Measurements from ENCODE around the gene HDAC4. TPM values are rescaled to one million over a fixed set of nuclear protein-coding genes. Genes with fewer than 3 reads are reported as not detected.

The HDAC4 gene
- total RNA-seq, 1 experiment from 2014 or later: 40.1 TPM

- intact Hi-C loops (cut with micrococcal nuclease; ENCODE audit: unreplicated experiment) (no loop called here), in situ Hi-C loops (cut with HindIII; ENCODE audit: low pct_unique_long_range_greater_than_20kb, low sequenced_read_pairs) (no loop called here)
- POLR2A ChIA-PET: no interaction called here
Observed at GRCh38 chr2:239006622-239007285, 394.1 kb downstream of the HDAC4 start.

GRCh38 chr2:239005586-239005985, 395.2 kb downstream of the HDAC4 start:
- no peak for ATAC-seq
- intact Hi-C loops (cut with micrococcal nuclease; ENCODE audit: unreplicated experiment) (no loop called here), in situ Hi-C loops (cut with HindIII; ENCODE audit: low pct_unique_long_range_greater_than_20kb, low sequenced_read_pairs) (no loop called here)
- TF ChIP-seq POLR2AphosphoS5 (IDR thresholded peaks at IDR 0.05; ENCODE audit: low read depth, low read length) (no peak), TCF7L2 (IDR thresholded peaks at IDR 0.05; ENCODE audit: low read depth, low read length) (no peak), CTCF (IDR thresholded peaks at IDR 0.05) (no peak), REST (IDR thresholded peaks at IDR 0.05; ENCODE audit: insufficient read depth in 1 of 2, low read depth in 2 of 2, low read length in 1 of 2) (no peak), SIN3A (IDR thresholded peaks at IDR 0.05; ENCODE audit: borderline replicate concordance, insufficient read depth, low read depth, low read length) (no peak)
- ChIA-PET POLR2A (no interaction called here), CTCF (no interaction called here)
- no TSS peak for BruUV-seq (replicated peaks)
- no peak for DNase-seq (ENCODE audit: low read depth, low spot score)
- Histone ChIP-seq H3K27me3 (ENCODE audit: control insufficient read depth, insufficient read depth, low read length) (peaks cover 6% of the 10 kb centered on the region), H3K27ac (ENCODE audit: low read length) (no peak overlapping the region), H3K4me1 (ENCODE audit: control insufficient read depth, insufficient read depth, low read length) (peaks cover 15% of the 10 kb centered on the region), H3K9me3 (ENCODE audit: control insufficient read depth, insufficient read depth, low read depth, low read length) (no peaks in the 10 kb centered on the region), H3K36me3 (ENCODE audit: control insufficient read depth, insufficient read depth, low read length) (no peaks in the 10 kb centered on the region), H3K4me3 (ENCODE audit: low read depth in 2 of 2, low read length in 2 of 2) (no peak overlapping the region)

More at GRCh38 chr2:239006622-239007285, 394.1 kb downstream of the HDAC4 start:
- BruUV-seq (replicated peaks): no TSS peak
- peak; percentile 10 for DNase-seq (ENCODE audit: low read depth, low spot score)
- Histone ChIP-seq H3K27ac (ENCODE audit: low read length) (no peak overlapping the region), H3K36me3 (ENCODE audit: control insufficient read depth, insufficient read depth, low read length) (no peaks in the 10 kb centered on the region), H3K4me3 (ENCODE audit: low read depth in 2 of 2, low read length in 2 of 2) (no peak overlapping the region), H3K27me3 (ENCODE audit: control insufficient read depth, insufficient read depth, low read length) (peaks cover 6% of the 10 kb centered on the region), H3K4me1 (ENCODE audit: control insufficient read depth, insufficient read depth, low read length) (peaks cover 15% of the 10 kb centered on the region), H3K9me3 (ENCODE audit: control insufficient read depth, insufficient read depth, low read depth, low read length) (no peaks in the 10 kb centered on the region)
- ATAC-seq: peak; percentile 71
- TF ChIP-seq SIN3A (IDR thresholded peaks at IDR 0.05; ENCODE audit: borderline replicate concordance, insufficient read depth, low read depth, low read length) (no peak), CTCF (IDR thresholded peaks at IDR 0.05) (no peak), POLR2AphosphoS5 (IDR thresholded peaks at IDR 0.05; ENCODE audit: low read depth, low read length) (no peak), REST (IDR thresholded peaks at IDR 0.05; ENCODE audit: insufficient read depth in 1 of 2, low read depth in 2 of 2, low read length in 1 of 2) (no peak)
- CTCF ChIA-PET: no interaction called here
